Measurements from ENCODE around the gene MICU2. TPM values are rescaled to one million over a fixed set of nuclear protein-coding genes. Genes with fewer than 3 reads are reported as not detected.

Gene MICU2
- total RNA-seq, 8 experiments from 2014 or later: 30.6 to 50.1 (median 41.9) TPM

DNA sequence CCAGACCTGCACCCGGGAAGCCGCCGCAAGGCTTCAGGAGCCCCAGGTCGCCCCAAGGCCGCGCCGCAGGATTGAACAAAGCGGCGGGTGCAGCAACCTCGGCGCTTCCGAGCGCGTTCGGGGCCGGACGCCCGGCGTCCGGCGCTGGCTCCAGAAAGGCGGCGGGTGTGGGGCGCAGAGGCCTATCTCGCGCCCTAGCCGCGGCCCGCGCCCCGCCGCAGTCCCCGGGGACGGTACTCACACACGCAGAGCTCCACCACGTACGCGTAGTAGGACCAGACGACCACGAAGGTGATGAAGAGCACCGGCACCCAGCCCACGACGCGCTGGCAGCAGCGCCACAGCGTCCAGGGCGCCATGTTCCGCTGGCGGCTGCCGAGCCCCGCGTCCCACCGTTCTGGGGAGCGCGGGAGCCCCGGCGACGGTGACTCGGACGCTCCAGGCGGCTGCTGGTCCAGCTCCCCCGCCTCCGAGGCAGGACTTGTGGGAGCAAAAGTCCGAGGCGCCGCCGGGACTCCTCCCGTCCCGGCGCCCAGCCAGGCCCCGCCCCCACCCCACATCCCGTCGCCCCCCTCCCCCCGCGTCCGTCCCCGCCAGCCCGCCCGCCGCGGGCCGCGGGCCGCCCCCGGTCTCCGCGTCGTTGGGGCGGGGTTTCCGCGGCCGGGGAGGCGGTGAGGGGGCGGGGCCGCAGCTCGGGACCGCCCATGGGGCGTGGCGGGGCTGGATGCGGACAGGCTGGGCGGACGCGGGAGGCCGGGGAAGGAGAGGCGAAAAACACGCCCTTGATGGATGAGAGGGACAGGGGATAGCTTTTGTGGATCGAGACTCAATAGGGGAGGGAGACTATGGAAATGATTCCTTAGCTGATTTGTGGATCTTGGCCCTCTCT is 144.9 kb downstream of the MICU2 start, which contains the start of gene ZDHHC20:
Gene ZDHHC20 (minus strand): TSS at position 491 of the 889 bp plus-strand sequence. CDS start 132 bp downstream, at position 359.
- ATAC-seq (replicated peaks in 6 of 8): peak; percentile 86 to 92 (median 89)
- peak within 1 kb of the TSS; percentile 62 to 91 (median 73) for H3K4me3 ChIP-seq
- peak within 1 kb of the TSS; percentile 71 to 80 for H3K27ac ChIP-seq
- in situ Hi-C loops (cut with MboI; ENCODE audit: low pct_unique_long_range_greater_than_20kb in 2 of 9, low sequenced_read_pairs in 9 of 9, unreplicated experiment in 9 of 9): loop anchor here in 3 of 9 experiments (25.0 kb wide), 3 partner anchors 147 to 522 kb away; no protein-coding TSS in a partner anchor
- WGBS, 10 experiments: 0 to 7% (median 0%) methylated on average over 2 to 8 of the region's 107 CpGs; no CpG with 5 or more reads in 7 of the 10 experiments
- peaks cover 11 to 12% of the 10 kb centered on the region in 2 donors for H3K4me1 ChIP-seq (replicated peaks in 1 of 2)

DNA sequence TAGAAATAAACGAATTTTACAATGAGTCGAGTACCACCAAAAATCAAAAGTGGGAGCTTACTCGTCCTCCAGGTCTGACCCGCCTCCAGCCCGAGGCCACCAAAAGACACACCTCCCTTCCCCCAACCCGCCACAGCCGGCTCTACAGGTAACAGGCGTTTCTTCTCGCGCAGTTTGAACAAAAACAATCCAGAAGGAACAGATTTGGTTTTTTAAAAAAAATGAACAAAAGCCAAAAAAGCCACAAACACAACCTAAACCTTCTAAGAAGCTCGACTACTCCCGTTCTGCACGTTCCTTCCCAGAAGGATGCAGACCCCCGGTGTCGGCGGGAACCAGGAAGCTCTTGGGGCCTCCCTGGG is 145.5 kb downstream of the MICU2 start:
- 0 to 11% (median 2%) methylated on average over 3 to 12 of the region's 16 CpGs; no CpG with 5 or more reads in 2 of the 10 experiments for WGBS, 10 experiments
- ATAC-seq (replicated peaks in 6 of 8): peak in 7 of 8 experiments; percentile 4 to 16 (median 12)
- in situ Hi-C loops (cut with MboI; ENCODE audit: low pct_unique_long_range_greater_than_20kb in 2 of 9, low sequenced_read_pairs in 9 of 9, unreplicated experiment in 9 of 9): loop anchor here in 3 of 9 experiments (25.0 kb wide), 3 partner anchors 146 to 521 kb away; no protein-coding TSS in a partner anchor
- H3K4me3 ChIP-seq: peak overlapping the region; percentile 62 to 91 (median 73)
- H3K4me1 ChIP-seq (replicated peaks in 1 of 2): peaks cover 11 to 12% of the 10 kb centered on the region in 2 donors
- peak overlapping the region; percentile 71 to 80 for H3K27ac ChIP-seq

- Histone ChIP-seq H3K4me3 (no peak overlapping the region), H3K27ac (no peak overlapping the region), H3K4me1 (replicated peaks in 1 of 2) (peaks cover 11 to 12% of the 10 kb centered on the region in 2 donors)
- in situ Hi-C loops (cut with MboI; ENCODE audit: low pct_unique_long_range_greater_than_20kb in 2 of 9, low sequenced_read_pairs in 9 of 9, unreplicated experiment in 9 of 9): loop anchor here in 3 of 9 experiments (25.0 kb wide), 3 partner anchors 141 to 516 kb away; no protein-coding TSS in a partner anchor
- WGBS, 10 experiments: 58 to 100% (median 99%) methylated on average over 2 to 6 of the region's 6 CpGs
- peak in 2 of 8 experiments; percentile 89 to 98 for ATAC-seq (replicated peaks in 6 of 8)
Measured at GRCh38 chr13:21453387-21454081, 150.4 kb downstream of the MICU2 start.

GRCh38 chr13:21450936-21451335 is 153.0 kb downstream of the MICU2 start:
- Histone ChIP-seq H3K4me3 (no peak overlapping the region), H3K27ac (no peak overlapping the region), H3K4me1 (replicated peaks in 1 of 2) (no peaks in the 10 kb centered on the region)
- WGBS, 10 experiments: 71 to 100% (median 94%) methylated on average over 1 to 3 of the region's 3 CpGs
- in situ Hi-C loops (cut with MboI; ENCODE audit: low pct_unique_long_range_greater_than_20kb in 2 of 9, low sequenced_read_pairs in 9 of 9, unreplicated experiment in 9 of 9): loop anchor here in 3 of 9 experiments (25.0 kb wide), 3 partner anchors 139 to 514 kb away; no protein-coding TSS in a partner anchor
- ATAC-seq (replicated peaks in 6 of 8): no peak

- Histone ChIP-seq H3K4me3 (no peak overlapping the region), H3K27ac (no peak overlapping the region), H3K4me1 (replicated peaks in 1 of 2) (no peaks in the 10 kb centered on the region)
- WGBS, 10 experiments: 90 to 100% (median 100%) methylated on average over 1 to 2 of the region's 2 CpGs; no CpG with 5 or more reads in 1 of the 10 experiments
- no peak for ATAC-seq (replicated peaks in 6 of 8)
- in situ Hi-C loops (cut with MboI; ENCODE audit: low pct_unique_long_range_greater_than_20kb in 2 of 9, low sequenced_read_pairs in 9 of 9, unreplicated experiment in 9 of 9): no loop called here
Measured at GRCh38 chr13:21446656-21447055, 157.3 kb downstream of the MICU2 start.

DNA sequence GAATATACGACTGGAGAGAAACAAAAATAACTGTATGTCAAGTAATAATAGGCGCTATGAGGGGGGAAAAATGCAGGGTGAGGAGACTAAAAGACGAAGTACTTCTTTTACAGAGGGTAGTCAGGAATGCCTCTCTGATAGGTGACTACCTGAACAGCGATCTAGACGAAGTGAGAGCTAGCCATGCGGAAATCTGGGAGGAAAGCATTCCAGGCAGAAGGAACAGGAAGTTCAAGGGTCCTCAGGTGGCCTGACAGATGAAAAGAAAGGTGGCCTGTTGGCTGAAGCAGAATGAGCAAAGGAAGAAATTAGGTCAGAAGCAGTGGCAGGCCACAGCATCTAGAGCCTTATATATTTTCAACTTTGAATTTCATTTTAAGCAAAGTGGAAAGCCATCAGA is 158.2 kb downstream of the MICU2 start:
- WGBS, 10 experiments: 73 to 100% (median 92%) methylated on average over 2 to 6 of the region's 6 CpGs
- no peak for ATAC-seq (replicated peaks in 6 of 8)
- Histone ChIP-seq H3K4me3 (no peak overlapping the region), H3K27ac (no peak overlapping the region), H3K4me1 (replicated peaks in 1 of 2) (no peaks in the 10 kb centered on the region)
- in situ Hi-C loops (cut with MboI; ENCODE audit: low pct_unique_long_range_greater_than_20kb in 2 of 9, low sequenced_read_pairs in 9 of 9, unreplicated experiment in 9 of 9): no loop called here

DNA sequence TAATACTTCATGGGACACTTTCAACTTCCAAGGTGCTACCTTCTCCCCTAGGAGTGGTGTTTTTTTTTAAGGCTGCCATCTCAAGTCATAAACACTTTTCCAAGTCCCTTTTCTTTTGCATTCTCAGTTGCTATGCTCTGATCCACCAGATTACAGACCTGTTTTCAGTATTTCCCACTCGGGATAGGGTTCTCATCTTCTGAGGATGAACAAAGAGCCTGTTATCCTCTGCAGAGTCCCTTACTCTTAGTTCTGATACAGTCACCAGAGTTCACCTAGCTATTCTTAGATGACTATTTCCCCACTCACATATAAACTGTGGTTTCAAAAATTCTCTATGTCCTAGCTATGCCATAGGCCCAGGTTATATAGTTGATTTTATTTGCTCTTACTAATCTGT is 160.8 kb downstream of the MICU2 start:
- Histone ChIP-seq H3K27ac (no peak overlapping the region), H3K4me1 (replicated peaks in 1 of 2) (no peaks in the 10 kb centered on the region), H3K4me3 (no peak overlapping the region)
- in situ Hi-C loops (cut with MboI; ENCODE audit: low pct_unique_long_range_greater_than_20kb in 2 of 9, low sequenced_read_pairs in 9 of 9, unreplicated experiment in 9 of 9): no loop called here
- ATAC-seq (replicated peaks in 6 of 8): no peak
- WGBS, 10 experiments: 80 to 100% (median 100%) methylated on average over 1 of the region's 1 CpG; no CpG with 5 or more reads in 2 of the 10 experiments

Other genes starting within 250 kb of the MICU2 start
- 10 to 100 TPM; 19.5 to 33.9 (median 26.3) TPM for gene ZDHHC20, start 144.9 kb downstream of the MICU2 start, total RNA-seq
- gene FGF9, start 66.9 kb upstream of the MICU2 start, total RNA-seq: 10 to 100 TPM in 2 of 8 experiments, 1 to 10 TPM in 3, under 1 TPM in 1, not detected in 2; 0.36 to 12.8 (median 9.0) TPM